ENCODE measurements around the gene PDCD11.

GRCh38 chr10:103456074-103456660 is 59.7 kb downstream of the PDCD11 start:
- no peak for TF ChIP-seq CTCF (IDR thresholded peaks at IDR 0.05)
- no peak for TF ChIP-seq POLR2A (IDR thresholded peaks at IDR 0.05; ENCODE audit: low read depth)

All from esophagus muscularis mucosa (tissue), 3 donors.